ENCODE results near the gene PNPLA7.
A peak's percentile ranks its signal among the peaks of the same experiment; 100 is the strongest.

The PNPLA7 gene

DNA sequence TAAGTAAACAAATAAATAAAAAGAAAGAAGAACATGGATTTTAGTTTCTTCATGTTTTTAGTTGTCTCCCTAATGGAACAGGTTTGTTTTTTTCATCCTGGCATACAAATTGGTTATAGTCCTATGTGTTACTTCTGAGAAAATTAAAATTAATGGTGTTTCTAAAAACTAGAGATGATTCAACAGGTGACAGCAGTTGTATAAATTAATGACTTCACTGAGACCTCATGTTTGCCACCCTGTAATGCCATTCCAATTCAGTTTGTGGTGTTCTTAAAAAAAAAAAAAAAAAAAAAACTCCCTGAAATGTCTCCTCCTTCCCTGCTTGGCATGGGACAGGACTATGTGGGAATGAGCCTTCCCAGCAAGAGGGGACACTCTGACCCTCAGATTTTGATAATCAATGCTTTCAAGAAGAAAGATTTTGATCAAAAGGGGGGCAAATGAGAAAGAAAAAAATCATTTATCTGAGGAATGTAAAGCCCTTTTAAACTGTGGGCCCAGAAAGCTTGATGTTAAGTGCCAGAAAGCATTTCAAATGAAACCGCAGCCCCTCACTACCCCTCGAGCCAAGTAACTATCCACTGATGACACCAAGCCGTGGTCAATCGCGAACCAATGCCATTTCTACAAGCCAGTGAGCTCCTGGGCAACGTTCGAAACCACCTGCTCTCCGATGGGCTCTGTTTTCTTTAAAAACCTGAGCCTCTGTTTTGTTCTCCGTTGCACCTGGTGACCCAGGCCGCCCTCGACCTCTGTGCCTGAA, 128.2 kb downstream of the PNPLA7 start (continued):
- TF ChIP-seq ZBTB7A (tag by site-specific recombination; IDR thresholded peaks at IDR 0.05; ENCODE audit: low read depth) = no peak
- TF ChIP-seq, protein P1, sequence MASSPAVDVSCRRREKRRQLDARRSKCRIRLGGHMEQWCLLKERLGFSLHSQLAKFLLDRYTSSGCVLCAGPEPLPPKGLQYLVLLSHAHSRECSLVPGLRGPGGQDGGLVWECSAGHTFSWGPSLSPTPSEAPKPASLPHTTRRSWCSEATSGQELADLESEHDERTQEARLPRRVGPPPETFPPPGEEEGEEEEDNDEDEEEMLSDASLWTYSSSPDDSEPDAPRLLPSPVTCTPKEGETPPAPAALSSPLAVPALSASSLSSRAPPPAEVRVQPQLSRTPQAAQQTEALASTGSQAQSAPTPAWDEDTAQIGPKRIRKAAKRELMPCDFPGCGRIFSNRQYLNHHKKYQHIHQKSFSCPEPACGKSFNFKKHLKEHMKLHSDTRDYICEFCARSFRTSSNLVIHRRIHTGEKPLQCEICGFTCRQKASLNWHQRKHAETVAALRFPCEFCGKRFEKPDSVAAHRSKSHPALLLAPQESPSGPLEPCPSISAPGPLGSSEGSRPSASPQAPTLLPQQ (tag by site-specific recombination; IDR thresholded peaks at IDR 0.05) = peak; percentile 85; the same call in 1 of the 2 replicates
- TF ChIP-seq, protein P2, sequence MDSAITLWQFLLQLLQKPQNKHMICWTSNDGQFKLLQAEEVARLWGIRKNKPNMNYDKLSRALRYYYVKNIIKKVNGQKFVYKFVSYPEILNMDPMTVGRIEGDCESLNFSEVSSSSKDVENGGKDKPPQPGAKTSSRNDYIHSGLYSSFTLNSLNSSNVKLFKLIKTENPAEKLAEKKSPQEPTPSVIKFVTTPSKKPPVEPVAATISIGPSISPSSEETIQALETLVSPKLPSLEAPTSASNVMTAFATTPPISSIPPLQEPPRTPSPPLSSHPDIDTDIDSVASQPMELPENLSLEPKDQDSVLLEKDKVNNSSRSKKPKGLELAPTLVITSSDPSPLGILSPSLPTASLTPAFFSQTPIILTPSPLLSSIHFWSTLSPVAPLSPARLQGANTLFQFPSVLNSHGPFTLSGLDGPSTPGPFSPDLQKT (IDR thresholded peaks at IDR 0.05; ENCODE audit: borderline replicate concordance, low read depth, low read length) = no peak
- TF ChIP-seq, protein P3, sequence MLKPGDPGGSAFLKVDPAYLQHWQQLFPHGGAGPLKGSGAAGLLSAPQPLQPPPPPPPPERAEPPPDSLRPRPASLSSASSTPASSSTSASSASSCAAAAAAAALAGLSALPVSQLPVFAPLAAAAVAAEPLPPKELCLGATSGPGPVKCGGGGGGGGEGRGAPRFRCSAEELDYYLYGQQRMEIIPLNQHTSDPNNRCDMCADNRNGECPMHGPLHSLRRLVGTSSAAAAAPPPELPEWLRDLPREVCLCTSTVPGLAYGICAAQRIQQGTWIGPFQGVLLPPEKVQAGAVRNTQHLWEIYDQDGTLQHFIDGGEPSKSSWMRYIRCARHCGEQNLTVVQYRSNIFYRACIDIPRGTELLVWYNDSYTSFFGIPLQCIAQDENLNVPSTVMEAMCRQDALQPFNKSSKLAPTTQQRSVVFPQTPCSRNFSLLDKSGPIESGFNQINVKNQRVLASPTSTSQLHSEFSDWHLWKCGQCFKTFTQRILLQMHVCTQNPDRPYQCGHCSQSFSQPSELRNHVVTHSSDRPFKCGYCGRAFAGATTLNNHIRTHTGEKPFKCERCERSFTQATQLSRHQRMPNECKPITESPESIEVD (tag by site-specific recombination; IDR thresholded peaks at IDR 0.05) = no peak
- no peak for TF ChIP-seq SP2 (tag by site-specific recombination; IDR thresholded peaks at IDR 0.05)
- TF ChIP-seq, protein P4, sequence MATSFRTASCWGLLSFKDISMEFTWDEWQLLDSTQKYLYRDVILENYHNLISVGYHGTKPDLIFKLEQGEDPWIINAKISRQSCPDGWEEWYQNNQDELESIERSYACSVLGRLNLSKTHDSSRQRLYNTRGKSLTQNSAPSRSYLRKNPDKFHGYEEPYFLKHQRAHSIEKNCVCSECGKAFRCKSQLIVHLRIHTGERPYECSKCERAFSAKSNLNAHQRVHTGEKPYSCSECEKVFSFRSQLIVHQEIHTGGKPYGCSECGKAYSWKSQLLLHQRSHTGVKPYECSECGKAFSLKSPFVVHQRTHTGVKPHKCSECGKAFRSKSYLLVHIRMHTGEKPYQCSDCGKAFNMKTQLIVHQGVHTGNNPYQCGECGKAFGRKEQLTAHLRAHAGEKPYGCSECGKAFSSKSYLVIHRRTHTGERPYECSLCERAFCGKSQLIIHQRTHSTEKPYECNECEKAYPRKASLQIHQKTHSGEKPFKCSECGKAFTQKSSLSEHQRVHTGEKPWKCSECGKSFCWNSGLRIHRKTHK (tag by site-specific recombination; IDR thresholded peaks at IDR 0.05) = no peak
- no peak for TF ChIP-seq ZNF843 (tag by site-specific recombination; IDR thresholded peaks at IDR 0.05)
- no peak for TF ChIP-seq ZNF48 (tag by site-specific recombination; IDR thresholded peaks at IDR 0.05)
- TF ChIP-seq, protein P5, sequence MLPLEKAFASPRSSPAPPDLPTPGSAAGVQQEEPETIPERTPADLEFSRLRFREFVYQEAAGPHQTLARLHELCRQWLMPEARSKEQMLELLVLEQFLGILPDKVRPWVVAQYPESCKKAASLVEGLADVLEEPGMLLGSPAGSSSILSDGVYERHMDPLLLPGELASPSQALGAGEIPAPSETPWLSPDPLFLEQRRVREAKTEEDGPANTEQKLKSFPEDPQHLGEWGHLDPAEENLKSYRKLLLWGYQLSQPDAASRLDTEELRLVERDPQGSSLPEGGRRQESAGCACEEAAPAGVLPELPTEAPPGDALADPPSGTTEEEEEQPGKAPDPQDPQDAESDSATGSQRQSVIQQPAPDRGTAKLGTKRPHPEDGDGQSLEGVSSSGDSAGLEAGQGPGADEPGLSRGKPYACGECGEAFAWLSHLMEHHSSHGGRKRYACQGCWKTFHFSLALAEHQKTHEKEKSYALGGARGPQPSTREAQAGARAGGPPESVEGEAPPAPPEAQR (tag by site-specific recombination; IDR thresholded peaks at IDR 0.05) = no peak
- TF ChIP-seq, protein P6, sequence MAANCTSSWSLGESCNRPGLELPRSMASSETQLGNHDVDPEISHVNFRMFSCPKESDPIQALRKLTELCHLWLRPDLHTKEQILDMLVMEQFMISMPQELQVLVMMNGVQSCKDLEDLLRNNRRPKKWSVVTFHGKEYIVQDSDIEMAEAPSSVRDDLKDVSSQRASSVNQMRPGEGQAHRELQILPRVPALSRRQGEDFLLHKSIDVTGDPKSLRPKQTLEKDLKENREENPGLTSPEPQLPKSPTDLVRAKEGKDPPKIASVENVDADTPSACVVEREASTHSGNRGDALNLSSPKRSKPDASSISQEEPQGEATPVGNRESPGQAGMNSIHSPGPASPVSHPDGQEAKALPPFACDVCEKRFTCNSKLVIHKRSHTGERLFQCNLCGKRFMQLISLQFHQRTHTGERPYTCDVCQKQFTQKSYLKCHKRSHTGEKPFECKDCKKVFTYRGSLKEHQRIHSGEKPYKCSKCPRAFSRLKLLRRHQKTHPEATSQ (tag by site-specific recombination; IDR thresholded peaks at IDR 0.05) = no peak
- TF ChIP-seq, protein P7, sequence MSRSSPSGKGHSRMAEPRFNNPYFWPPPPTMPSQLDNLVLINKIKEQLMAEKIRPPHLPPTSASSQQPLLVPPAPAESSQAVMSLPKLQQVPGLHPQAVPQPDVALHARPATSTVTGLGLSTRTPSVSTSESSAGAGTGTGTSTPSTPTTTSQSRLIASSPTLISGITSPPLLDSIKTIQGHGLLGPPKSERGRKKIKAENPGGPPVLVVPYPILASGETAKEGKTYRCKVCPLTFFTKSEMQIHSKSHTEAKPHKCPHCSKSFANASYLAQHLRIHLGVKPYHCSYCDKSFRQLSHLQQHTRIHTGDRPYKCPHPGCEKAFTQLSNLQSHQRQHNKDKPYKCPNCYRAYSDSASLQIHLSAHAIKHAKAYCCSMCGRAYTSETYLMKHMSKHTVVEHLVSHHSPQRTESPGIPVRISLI (tag by site-specific recombination; IDR thresholded peaks at IDR 0.05) = peak; percentile 92
- TF ChIP-seq PRDM1 (tag by site-specific recombination; IDR thresholded peaks at IDR 0.05) = no peak
- no peak for TF ChIP-seq ZNF544 (tag by site-specific recombination; IDR thresholded peaks at IDR 0.05)
- TF ChIP-seq ZNF114 (tag by site-specific recombination; IDR thresholded peaks at IDR 0.05) = no peak
- TF ChIP-seq REPIN1 (tag by site-specific recombination; IDR thresholded peaks at IDR 0.05; ENCODE audit: low read depth) = no peak
- TF ChIP-seq, protein P8, sequence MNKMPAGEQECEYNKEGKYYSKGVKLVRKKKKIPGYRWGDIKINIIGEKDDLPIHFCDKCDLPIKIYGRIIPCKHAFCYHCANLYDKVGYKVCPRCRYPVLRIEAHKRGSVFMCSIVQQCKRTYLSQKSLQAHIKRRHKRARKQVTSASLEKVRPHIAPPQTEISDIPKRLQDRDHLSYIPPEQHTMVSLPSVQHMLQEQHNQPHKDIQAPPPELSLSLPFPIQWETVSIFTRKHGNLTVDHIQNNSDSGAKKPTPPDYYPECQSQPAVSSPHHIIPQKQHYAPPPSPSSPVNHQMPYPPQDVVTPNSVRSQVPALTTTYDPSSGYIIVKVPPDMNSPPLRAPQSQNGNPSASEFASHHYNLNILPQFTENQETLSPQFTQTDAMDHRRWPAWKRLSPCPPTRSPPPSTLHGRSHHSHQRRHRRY (tag by site-specific recombination; IDR thresholded peaks at IDR 0.05) = no peak
- no peak for TF ChIP-seq ZNF571 (tag by site-specific recombination; IDR thresholded peaks at IDR 0.05)
- TF ChIP-seq ZNF239 (tag by site-specific recombination; IDR thresholded peaks at IDR 0.05) = no peak
- peak; percentile 82 for TF ChIP-seq SCRT1 (tag by site-specific recombination; IDR thresholded peaks at IDR 0.05; ENCODE audit: borderline replicate concordance)
- no peak for TF ChIP-seq OVOL3 (tag by site-specific recombination; IDR thresholded peaks at IDR 0.05)
- no peak for TF ChIP-seq ZNF174 (tag by site-specific recombination; IDR thresholded peaks at IDR 0.05)
- no peak for TF ChIP-seq ZNF223 (tag by site-specific recombination; IDR thresholded peaks at IDR 0.05)
- TF ChIP-seq ZNF24 (tag by site-specific recombination; IDR thresholded peaks at IDR 0.05) = no peak

Data from HEK293 (cell line).